Pancreas (tissue), 10 donors: ENCODE data around the gene PTTG1IP. TPM values are rescaled to one million over a fixed set of nuclear protein-coding genes. Genes with fewer than 3 reads are reported as not detected.

Experiments used
- ATAC-seq, 4 donors: fragments of 200-7000 bp; cut with Tn5 transposase; one replicate each; pipeline versions ENCODE4 v1.8.0 to v1.9.1; 2020; ENCODE audit warnings: mild to moderate bottlenecking in 4 of 4, moderate library complexity in 4 of 4
- DNase-seq, 6 donors: peaks; one replicate each; pipeline ENCODE4 v3.0.0-alpha.2; 2020
- FAIRE-seq: peaks from 2 replicates; lab custom pipeline; 2012; peaks lifted over from hg19 to GRCh38; lab: Jason Lieb, UNC
- H3K27ac ChIP-seq, 4 donors: fragments of 200-600 bp; sonication (generic); 1 replicate in 3 of 4; 2 replicates in 1 of 4; pipeline versions ENCODE4 v1.5.0 to v1.8.0; 2020
- H3K27me3 ChIP-seq, 4 donors: fragments of 200-600 bp; one replicate each; pipeline ENCODE4 v1.8.0; 2021
- H3K36me3 ChIP-seq, 3 donors: fragments of 200-600 bp; sonication (generic) in 1 of 3; one replicate each; pipeline versions ENCODE4 v1.5.0 to v1.8.0; 2020 to 2021
- H3K4me1 ChIP-seq, 3 donors: fragments of 200-600 bp; one replicate each; pipeline ENCODE4 v1.8.0; 2021
- H3K4me3 ChIP-seq, 4 donors: fragments of 200-600 bp; sonication (generic) in 2 of 4; one replicate each; pipeline versions ENCODE4 v1.5.0 to v1.8.0; 2020 to 2021
- H3K9me3 ChIP-seq, 4 donors: fragments of 200-600 bp; one replicate each; pipeline ENCODE4 v1.8.0; 2021
- WGBS, 2 donors: extraction: QIAGEN DNeasy Blood & Tissue Kit; methylation state at CpG; one replicate each; pipeline ENCODE4 v1.1.7; 2013; 5-methylcytosine and 5-hydroxymethylcytosine counted together
- intact Hi-C, 3 donors: fragments of 100-400 bp; cut with DNase I; formaldehyde crosslinking; loops; one replicate each; pipeline versions ENCODE4 v1.11.1 to v1.14.2; 2022
- polyA plus RNA-seq, 2 donors: library from polyadenylated mRNA; stranded (reverse); fragments of 200-250 nt; gene quantifications; one replicate each; pipeline ENCODE4 v1.2.3, GENCODE V29; 2013
- total RNA-seq, 6 donors: library from RNA; stranded (reverse); fragmentation: NEBNext Ultra II Directional in 4 of 6; extraction: Animal tissue kit (Norgen Biotek cat#: 25700) in 4 of 6; gene quantifications; one replicate each; pipeline versions ENCODE4 v1.2.1 to v1.2.4, GENCODE V29; 2021 to 2023
- TF ChIP-seq, protein P1 (sequence below), 4 donors: fragments of 200-600 bp; sonication (generic) in 3 of 4; IDR thresholded peaks; one replicate each; pipeline versions ENCODE4 v1.5.0 to v1.8.0; 2021; ENCODE audit warnings: antibody characterized with exemption in 4 of 4
- donor health status: healthy with polysubstance abuse.
- donor health status: DM: no; HTN: no; CAD: no; lungs with moderate emphysema.
- donor health status: DM: no; HTN: no; CAD: no.
- donor health status: control.
- donor health status: control.
- donor health status: Bipolar disorder and iron deficiency.
- donor health status: DM: yes; HTN: yes; CAD: no.
- donor health status: DM: no; HTN: no; CAD: no.
- donor health status: DM: no; HTN: no; CAD: no.
- donor health status: DM: yes; HTN: yes; CAD: no.

PTTG1IP gene
- total and polyA plus RNA-seq, 8 donors = 44.9 to 118 (median 60.6) TPM

GRCh38 chr21:44893278-44893556, 19.7 kb upstream of the PTTG1IP start:
- ATAC-seq (no peak), DNase-seq (peak in 1 of 6 donors; percentile 51), FAIRE-seq (no peak)
- no peaks in the 10 kb centered on the region for H3K27me3 ChIP-seq
- no peak overlapping the region for H3K4me3 ChIP-seq
- H3K4me1 ChIP-seq = no peaks in the 10 kb centered on the region
- intact Hi-C loops = no loop called here
- WGBS, 2 donors = 67 to 82% methylated on average over 7 of the region's 7 CpGs
- no peak overlapping the region for H3K27ac ChIP-seq
- no peaks in the 10 kb centered on the region for H3K36me3 ChIP-seq
- TF ChIP-seq, protein P1, sequence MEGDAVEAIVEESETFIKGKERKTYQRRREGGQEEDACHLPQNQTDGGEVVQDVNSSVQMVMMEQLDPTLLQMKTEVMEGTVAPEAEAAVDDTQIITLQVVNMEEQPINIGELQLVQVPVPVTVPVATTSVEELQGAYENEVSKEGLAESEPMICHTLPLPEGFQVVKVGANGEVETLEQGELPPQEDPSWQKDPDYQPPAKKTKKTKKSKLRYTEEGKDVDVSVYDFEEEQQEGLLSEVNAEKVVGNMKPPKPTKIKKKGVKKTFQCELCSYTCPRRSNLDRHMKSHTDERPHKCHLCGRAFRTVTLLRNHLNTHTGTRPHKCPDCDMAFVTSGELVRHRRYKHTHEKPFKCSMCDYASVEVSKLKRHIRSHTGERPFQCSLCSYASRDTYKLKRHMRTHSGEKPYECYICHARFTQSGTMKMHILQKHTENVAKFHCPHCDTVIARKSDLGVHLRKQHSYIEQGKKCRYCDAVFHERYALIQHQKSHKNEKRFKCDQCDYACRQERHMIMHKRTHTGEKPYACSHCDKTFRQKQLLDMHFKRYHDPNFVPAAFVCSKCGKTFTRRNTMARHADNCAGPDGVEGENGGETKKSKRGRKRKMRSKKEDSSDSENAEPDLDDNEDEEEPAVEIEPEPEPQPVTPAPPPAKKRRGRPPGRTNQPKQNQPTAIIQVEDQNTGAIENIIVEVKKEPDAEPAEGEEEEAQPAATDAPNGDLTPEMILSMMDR (IDR thresholded peaks at IDR 0.05) = no peak
- no peaks in the 10 kb centered on the region for H3K9me3 ChIP-seq

DNA sequence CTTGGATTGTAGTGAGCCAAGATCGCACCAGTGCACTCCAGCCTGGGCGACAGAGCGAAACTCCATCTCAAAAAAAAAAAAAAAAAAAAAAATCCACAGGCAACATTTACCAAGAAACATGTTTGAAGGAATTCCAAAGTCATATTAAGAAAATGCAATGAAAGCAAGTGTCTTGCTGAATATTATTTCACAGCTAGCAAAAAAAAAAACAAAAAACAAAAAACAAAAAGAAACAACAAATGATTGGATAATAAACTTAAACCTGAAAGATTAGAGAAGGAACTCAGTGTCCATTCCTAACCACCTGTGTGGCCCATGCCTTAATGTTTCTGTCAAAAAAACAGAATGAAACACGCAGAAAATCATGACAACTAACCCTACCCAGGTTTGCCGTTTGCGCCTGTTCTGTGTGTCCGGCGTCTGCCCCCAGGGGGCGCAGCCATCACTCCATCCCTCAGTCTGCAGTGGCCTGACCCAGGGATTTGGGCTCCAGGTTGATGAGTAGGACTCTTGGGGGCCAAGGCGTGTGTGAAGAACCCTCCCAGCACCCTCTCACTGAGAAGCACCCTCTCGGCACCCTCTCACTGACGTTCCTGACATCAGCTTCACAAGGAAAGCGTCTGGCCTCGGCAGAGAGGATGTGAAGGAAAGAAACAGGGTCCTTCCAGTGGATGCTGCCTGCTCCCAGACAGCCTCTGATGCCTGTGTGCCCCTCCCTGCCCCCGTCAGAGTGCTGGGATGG, 19.2 kb upstream of the PTTG1IP start:
- Histone ChIP-seq H3K27me3 (no peaks in the 10 kb centered on the region), H3K9me3 (no peaks in the 10 kb centered on the region), H3K4me3 (no peak overlapping the region), H3K27ac (no peak overlapping the region), H3K36me3 (no peaks in the 10 kb centered on the region), H3K4me1 (no peaks in the 10 kb centered on the region)
- no peak for FAIRE-seq
- peak; percentile 70 to 90 (median 81) for ATAC-seq
- peak in 4 of 6 donors; percentile 16 to 85 (median 59) for DNase-seq
- intact Hi-C loops = no loop called here
- TF ChIP-seq, protein P1 (IDR thresholded peaks at IDR 0.05) = peak; percentile 52 to 72 (median 60)
- 32 to 35% methylated on average over 15 of the region's 15 CpGs for WGBS, 2 donors

DNA sequence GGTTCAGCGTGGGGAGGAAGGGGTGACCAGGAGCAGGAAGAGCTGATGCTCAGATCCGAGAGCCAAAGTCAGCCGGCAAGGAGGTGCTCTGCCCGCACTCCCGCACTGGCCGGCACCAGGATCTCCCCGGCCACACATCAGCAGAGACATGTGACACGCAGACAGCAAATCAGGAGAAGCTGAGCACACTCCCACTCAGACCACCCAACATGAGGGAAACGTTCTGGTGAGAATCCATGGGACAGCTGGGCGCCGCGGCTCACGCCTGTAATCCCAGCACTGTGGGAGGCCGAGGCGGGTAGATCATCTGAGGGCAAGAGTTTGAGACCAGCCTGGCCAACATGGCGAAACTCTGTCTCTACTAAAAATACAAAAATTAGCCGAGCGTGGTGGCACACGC, 18.6 kb upstream of the PTTG1IP start:
- Histone ChIP-seq H3K27ac (no peak overlapping the region), H3K4me3 (no peak overlapping the region), H3K36me3 (no peaks in the 10 kb centered on the region), H3K9me3 (no peaks in the 10 kb centered on the region), H3K4me1 (no peaks in the 10 kb centered on the region), H3K27me3 (no peaks in the 10 kb centered on the region)
- DNase-seq = peak in 1 of 6 donors; percentile 26
- no peak for ATAC-seq
- FAIRE-seq = no peak
- intact Hi-C loops = no loop called here
- WGBS, 2 donors = 57 to 72% methylated on average over 19 of the region's 19 CpGs
- TF ChIP-seq, protein P1 (IDR thresholded peaks at IDR 0.05) = no peak

DNA sequence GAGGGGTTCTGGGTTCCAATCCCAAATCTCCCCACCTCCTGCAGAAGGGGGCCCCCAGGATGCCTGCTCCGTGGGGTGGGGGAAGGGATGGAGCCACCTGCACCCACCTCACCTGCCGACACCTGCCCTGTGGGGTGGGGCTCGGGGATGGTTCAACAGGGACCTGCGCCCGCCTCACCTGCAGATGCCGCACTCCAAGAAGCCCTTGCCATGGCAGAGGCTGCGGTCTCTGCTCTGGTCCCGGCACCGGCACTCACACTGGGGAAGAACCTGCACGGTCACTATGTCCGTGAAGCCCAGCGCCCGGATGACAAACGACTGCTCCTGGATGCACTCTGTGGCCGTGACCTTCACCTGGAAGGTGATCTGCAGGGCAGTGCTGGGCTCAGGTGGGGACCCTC, 18.1 kb upstream of the PTTG1IP start:
- TF ChIP-seq, protein P1 (IDR thresholded peaks at IDR 0.05) = no peak
- intact Hi-C loops = no loop called here
- H3K9me3 ChIP-seq = no peaks in the 10 kb centered on the region
- no peak for ATAC-seq
- no peaks in the 10 kb centered on the region for H3K36me3 ChIP-seq
- H3K4me1 ChIP-seq = no peaks in the 10 kb centered on the region
- H3K27ac ChIP-seq = no peak overlapping the region
- H3K27me3 ChIP-seq = no peaks in the 10 kb centered on the region
- DNase-seq = peak in 2 of 6 donors; percentile 57 to 65
- 49 to 68% methylated on average over 15 of the region's 15 CpGs for WGBS, 2 donors
- no peak overlapping the region for H3K4me3 ChIP-seq
- no peak for FAIRE-seq

DNA sequence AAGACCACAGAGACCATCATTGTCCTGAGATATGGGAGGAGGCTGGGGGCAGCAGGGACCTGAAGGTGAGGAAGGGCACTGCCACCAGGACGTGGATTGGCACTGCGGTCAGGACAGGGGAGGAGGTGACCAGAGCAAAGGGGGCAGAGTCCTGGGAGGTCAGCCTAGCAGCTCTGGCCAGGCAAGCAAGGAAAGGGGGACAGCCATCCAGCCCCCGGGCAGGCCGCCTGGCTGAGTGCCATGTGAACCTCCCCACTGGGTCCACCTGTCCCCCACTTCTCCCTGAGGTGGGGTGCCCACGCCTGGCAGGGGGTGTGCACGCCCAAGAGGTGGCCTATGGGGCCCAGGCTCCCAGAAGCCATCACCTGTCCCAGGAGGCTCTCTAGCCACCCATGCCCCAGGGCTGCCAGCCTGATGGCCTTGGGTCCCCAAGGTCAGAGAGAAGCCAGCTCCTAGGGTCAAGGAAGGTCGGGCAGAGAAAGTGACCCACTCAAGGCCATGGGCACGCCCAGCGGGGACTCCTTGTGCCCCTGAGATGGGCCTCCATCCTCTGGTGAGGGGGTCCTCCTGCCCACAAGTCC, 17.6 kb upstream of the PTTG1IP start:
- FAIRE-seq (no peak), ATAC-seq (no peak), DNase-seq (peak in 2 of 6 donors; percentile 56 to 75)
- Histone ChIP-seq H3K9me3 (no peaks in the 10 kb centered on the region), H3K27me3 (no peaks in the 10 kb centered on the region), H3K4me1 (no peaks in the 10 kb centered on the region), H3K36me3 (no peaks in the 10 kb centered on the region), H3K4me3 (no peak overlapping the region), H3K27ac (no peak overlapping the region)
- TF ChIP-seq, protein P1 (IDR thresholded peaks at IDR 0.05) = no peak
- intact Hi-C loops = no loop called here
- WGBS, 2 donors = 41 to 56% methylated on average over 9 of the region's 9 CpGs
